ENCODE data around the gene APBB2.
"Not testable (repeated sequence)": the region's sequence is repeated elsewhere in the genome, so short reads cannot be mapped to it uniquely, and the experiment has no call there.

APBB2 gene

DNA sequence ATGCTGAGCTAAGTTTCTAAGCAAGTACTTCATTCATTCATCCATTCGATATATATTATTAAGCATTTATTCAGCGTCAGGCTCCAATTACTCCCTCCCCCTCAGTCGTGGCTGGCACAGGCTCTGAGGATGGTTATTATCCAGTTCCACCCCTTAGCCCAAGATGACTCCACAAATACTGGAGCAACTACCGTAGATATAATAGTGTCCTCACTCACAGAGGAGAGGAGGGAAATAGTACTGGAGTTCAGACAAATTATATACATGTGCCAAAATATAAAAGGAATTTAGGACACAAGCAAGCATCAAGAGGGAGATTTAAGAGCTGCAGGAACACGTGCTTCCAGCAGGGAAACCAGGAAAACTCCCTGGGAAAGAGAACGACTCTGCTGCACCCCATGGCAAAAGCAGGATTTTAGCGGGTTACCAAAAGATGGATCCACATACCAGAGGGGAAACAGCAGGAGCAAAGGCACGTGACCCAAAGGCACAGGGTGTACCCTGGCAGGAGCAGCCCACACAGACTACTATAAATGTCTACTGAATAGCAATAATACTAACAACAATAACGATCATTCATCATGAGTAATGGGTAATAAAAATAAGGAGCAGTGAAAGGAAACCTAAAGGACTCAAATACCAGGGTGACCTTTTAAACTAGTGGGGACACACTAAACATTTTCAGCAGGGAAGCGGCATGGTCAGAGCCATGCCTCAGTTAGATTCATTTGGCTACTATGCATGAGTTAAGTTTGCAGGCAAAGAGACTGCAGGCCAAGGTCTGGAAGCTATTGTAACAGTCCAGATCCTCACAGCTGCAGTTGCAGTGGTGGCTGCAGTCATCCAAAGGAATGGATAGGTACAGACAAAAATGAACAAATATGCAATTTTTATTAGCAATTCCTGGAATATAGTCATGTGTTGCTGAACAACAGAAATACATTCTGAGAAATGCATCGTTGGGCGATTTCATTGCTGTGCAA lies 153.7 kb downstream of the APBB2 start:
- DNase-seq (ENCODE audit: low spot score): peak; percentile 57

DNA sequence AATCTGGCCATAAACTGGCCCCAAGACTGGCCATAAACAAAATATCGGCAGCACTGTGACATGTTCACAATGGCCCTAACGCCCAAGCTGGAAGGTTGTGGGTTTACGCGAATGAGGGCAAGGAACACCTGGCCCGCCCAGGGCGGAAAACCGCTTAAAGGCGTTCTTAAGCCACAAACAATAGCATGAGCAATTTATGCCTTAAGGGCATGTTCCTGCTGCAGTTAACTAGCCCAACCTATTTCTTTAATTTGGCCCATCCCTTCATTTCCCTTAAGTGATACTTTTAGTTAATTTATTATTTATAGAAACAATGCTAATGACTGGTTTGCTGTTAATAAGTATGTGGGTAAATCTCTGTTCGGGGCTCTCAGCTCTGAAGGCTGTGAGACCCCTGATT lies 154.9 kb downstream of the APBB2 start:
- not testable (repeated sequence) for DNase-seq (ENCODE audit: low spot score)

DNA sequence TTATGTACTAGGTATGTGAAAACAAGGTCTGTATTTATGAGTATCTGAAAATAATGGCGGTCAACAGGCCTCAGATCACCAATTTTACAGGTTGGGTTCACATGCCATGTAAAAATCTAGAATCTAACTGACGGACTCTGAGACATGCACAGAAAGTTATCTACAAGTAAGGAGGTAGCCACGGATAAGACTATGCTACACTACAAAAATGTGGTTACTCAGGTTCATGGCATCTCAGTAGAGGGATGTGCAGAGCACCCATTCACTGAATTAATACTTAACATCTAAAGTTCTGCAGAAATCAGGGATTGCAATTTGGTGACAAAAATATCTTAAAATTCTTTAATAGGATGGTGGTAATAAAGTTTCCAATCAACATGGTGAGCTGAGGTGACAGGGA lies 155.9 kb downstream of the APBB2 start:
- DNase-seq (ENCODE audit: low spot score): no peak

DNA sequence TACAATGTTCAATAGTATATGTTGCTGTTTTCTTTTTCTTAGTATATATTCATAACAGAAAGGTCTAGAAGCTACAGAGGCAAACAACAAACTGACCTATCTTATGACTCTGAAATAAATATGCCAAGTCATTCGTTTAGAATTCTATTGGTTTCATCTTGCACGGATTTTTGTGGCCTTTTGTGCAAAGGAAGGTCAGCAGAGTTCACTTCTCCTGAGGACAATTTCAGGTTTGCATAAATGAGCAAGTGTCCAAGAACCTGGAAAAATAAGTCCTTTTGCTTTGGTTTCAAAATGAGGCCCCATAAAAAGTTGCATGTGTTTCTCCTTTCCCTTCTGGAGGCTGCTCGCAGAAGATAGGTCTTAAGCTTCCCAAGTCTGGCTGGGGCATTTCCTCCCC lies 156.9 kb downstream of the APBB2 start:
- no peak for DNase-seq (ENCODE audit: low spot score)

DNA sequence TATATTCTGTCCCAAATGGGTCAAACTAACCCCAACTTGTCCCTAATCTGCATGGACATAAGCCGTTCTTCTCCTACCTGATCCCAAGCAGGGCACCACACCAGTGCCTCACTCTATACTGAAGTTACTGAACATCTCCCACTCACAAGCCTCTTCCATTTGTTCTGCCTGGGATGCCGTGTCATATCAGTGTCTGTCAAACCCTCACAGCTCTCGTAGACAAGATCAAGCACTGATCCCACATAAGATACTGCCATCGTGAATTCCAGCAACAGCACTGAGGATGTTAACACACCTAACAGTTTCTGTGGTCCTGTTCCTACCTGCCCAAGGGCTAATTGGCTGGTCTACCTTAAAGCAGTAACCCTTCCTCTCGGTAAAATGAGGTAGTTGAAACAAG lies 162.1 kb downstream of the APBB2 start:
- DNase-seq (ENCODE audit: low spot score): no peak

GRCh38 chr4:41050880-41051775 lies 163.2 kb downstream of the APBB2 start:
- no peak for DNase-seq (ENCODE audit: low spot score)

GRCh38 chr4:41050116-41050515 lies 164.2 kb downstream of the APBB2 start:
- no peak for DNase-seq (ENCODE audit: low spot score)

- not testable (repeated sequence) for DNase-seq (ENCODE audit: low spot score)
Observed at GRCh38 chr4:41049176-41049575, 165.2 kb downstream of the APBB2 start.

GRCh38 chr4:41044791-41045190 lies 169.6 kb downstream of the APBB2 start:
- no peak for DNase-seq (ENCODE audit: low spot score)

GRCh38 chr4:41044165-41044564 lies 170.2 kb downstream of the APBB2 start:
- no peak for DNase-seq (ENCODE audit: low spot score)

- DNase-seq (ENCODE audit: low spot score): no peak
Observed at GRCh38 chr4:41043465-41043864, 170.9 kb downstream of the APBB2 start.

DNA sequence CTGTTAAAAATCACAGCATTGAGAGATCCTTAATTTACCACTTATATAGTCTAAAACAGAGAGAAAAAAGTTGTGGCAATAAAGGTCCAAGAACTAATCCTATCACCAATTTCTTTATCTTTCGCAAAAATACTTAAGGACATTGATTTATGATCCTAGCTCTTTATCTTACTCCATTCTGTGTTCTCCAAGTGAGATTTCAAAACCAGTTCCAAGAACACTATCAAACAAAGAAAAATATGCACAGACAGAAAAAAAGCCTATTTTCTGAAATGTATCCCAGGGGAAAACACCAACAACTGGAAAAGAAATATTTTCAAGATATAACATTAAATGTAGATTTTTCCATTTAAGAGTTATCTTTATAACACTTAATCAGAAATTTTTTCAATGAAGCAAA lies 172.8 kb downstream of the APBB2 start:
- DNase-seq (ENCODE audit: low spot score): no peak

DNA sequence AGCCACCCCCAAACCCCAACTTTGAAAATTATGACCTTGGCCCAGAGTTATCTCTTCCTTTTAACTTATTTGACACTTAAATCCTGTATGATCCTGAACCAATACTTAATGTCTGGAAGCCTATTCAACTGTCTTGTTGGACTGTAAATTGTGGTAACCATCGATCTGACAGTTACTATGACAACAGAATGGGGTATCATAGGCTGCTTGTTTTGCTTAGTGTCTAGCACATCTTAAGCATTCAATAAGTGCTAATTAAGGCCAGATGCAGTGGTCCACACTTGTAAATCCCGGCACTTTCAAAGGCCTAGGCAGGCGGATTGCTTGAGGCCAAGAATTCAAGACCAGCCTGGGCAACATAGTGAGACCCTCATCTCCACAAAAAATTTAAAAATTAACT lies 175.0 kb downstream of the APBB2 start:
- DNase-seq (ENCODE audit: low spot score): no peak

DNA sequence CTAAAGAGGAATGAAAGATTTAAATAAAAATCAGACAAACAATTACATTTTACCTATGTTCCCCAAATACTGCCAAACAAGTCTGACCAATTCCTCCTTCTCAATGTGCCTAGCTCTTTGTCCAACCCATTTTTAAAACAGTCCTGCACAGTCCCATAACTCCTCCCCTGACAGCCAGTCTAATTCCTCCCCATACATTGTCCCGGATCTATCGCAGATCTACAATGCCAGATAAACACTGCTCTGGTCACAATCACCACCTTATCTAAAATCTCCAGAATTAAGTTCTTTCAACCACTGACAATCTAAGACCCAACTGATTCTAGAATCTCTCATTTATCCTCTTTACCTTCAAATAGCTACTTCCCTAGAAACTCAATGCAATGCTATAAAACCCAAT lies 176.0 kb downstream of the APBB2 start:
- no peak for DNase-seq (ENCODE audit: low spot score)

DNA sequence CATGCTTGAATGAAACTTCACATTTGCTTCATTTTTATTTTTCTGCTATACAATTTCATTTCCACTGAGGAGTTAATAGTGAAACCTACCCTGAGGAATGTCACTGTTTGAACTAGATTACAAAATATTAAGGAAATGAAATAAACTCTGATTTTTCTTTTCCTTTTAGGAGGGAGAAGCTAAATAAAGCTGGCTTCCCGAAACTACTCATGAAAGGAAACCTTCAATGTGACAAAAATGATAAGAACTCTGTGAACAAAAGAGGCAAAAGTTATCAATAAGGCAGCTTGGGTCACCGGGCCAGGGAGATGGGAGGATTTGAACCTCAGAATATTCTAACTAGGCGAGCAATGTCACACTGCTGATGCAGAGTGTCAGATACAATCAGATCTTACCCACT lies 185.2 kb downstream of the APBB2 start:
- DNase-seq (ENCODE audit: low spot score): no peak

DNA sequence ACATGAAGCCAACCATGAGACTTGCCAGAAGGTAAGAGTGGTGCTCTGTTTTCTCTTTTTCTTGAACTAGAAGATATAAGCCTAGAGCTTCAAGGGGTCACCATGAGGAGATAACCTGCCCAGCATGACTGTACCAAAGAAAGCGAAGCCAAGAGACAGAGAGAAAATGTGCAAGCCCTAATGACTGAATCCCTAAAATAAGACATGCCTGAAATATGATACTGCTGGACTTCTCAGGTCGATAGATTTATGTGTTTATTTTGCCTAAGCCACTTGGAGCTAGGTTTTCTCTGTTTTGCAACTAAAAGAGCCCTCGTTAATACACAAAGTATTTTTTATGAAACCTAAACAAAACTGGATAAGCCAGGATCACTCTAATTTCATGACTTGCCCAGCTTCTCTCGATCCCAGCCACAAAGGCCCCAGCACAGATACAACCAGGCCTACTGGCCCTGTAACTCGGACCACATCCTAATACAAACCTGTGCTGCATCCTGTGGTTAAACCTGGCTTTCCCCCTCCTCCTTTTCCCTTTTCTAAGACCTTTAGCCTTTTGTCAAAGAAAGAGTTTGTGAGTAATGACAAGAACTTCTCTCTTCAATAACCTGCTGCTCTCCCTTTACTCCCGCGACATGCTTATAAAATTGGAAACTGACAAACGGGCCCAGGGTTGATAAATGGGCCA lies 185.8 kb downstream of the APBB2 start:
- no peak for DNase-seq (ENCODE audit: low spot score)

GRCh38 chr4:41026971-41027370 lies 187.4 kb downstream of the APBB2 start:
- no peak for DNase-seq (ENCODE audit: low spot score)

DNA sequence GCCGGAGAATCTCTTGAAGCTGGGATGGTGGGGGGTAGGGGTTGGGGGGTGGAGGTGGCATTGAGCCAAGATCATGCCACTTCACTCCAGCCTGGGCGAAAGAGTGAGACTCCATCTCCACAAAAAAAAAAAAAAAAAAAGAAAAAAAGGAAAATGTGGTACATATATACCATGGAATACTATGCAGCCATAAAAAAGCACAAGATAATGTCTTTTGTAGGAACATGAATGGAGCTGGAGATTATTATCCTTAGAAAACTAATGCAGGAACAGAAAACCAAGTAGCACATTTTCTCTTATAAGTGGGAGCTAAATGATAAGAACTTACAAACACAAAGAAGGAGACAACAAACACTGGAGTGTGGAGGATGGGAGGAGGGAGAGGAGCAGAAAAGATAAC lies 188.5 kb downstream of the APBB2 start:
- no peak for DNase-seq (ENCODE audit: low spot score)

DNA sequence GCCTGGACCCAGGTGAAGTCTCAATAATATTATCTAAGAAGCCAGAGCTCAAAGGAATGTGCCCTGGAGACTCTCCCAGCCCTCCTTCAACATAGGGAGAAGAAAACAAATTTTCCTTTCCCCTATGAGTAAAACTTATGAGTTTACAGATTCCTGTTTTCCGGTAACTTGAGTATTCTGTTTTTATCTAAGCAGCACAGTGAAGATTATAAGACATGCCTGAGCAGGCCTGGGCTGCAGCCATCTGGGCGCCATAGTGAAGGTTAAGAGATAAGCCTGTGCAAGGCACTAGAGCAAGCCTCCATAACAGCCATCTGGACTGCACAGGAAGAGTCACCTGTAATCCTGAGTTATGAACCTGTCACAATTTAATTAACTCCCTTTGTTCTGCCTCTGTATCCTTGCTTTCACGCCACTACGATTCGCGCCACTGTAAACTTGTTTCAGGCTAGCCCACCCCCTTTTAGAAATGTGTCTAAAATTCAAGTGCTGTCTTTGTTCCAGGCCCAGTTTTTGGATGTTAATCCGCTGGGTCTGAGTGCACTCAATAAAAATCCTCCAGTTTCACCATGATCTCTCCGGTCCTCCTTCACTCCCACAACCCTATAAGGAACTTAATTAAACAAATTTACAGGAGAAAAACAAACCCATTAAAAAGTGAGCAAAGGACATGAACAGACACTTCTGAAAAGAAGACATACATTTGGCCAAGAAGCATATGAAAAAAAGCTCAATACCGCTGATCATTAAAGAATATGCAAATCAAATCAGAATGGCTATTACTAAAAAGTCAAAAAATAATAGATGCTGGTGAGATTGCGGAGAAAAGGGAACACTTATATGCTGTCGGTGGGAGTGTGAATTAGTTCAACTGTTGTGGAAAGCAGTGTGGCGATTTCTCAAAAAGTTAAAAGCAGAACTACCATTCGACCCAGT lies 189.5 kb downstream of the APBB2 start:
- no peak for DNase-seq (ENCODE audit: low spot score)

- DNase-seq (ENCODE audit: low spot score): no peak
Observed at GRCh38 chr4:41022116-41022515, 192.2 kb downstream of the APBB2 start.

GRCh38 chr4:41015016-41015675 lies 199.2 kb downstream of the APBB2 start:
- DNase-seq (ENCODE audit: low spot score): no peak
